Epithelial cell of proximal tubule (primary cell): Measurements from ENCODE around the gene TSKU. TPM values are rescaled to one million over a fixed set of nuclear protein-coding genes. Genes with fewer than 3 reads are reported as not detected.

Experiments used
- DNase-seq: peaks from one replicate; pipeline ENCODE4 v3.0.0-alpha.2; 2011; ENCODE audit warnings: low read depth
- H3K4me3 ChIP-seq: 2 replicates; pipeline ENCODE4 v1.5.1; 2011; ENCODE audit warnings: low read depth, mild to moderate bottlenecking, low read length
- CTCF ChIP-seq: conservative IDR thresholded peaks from 2 replicates; pipeline ENCODE4 v1.5.1; 2012; ENCODE audit warnings: low read depth, mild to moderate bottlenecking, low read length
- total RNA-seq: library from RNA; depleted of rRNA; stranded (reverse); fragments of >200 nt; gene quantifications from 2 replicates; pipeline ENCODE4 v1.2.3, GENCODE V29; 2015

Gene TSKU
- total RNA-seq, 1 donor from 2014 or later, result 18.3 TPM

- no peak for TF ChIP-seq CTCF
- DNase-seq, result no peak
- no peak overlapping the region for H3K4me3 ChIP-seq
Observed at GRCh38 chr11:76777305-76777704, 5.9 kb upstream of the TSKU start.

- no peak for TF ChIP-seq CTCF
- no peak overlapping the region for H3K4me3 ChIP-seq
- DNase-seq, result no peak
Observed at GRCh38 chr11:76777876-76778275, 5.3 kb upstream of the TSKU start.

- DNase-seq, result no peak
- TF ChIP-seq CTCF, result no peak
- no peak overlapping the region for H3K4me3 ChIP-seq
Observed at GRCh38 chr11:76778874-76779273, 4.3 kb upstream of the TSKU start.

GRCh38 chr11:76781046-76781801 lies 1.9 kb upstream of the TSKU start:
- no peak overlapping the region for H3K4me3 ChIP-seq
- TF ChIP-seq CTCF, result no peak
- DNase-seq, result no peak

- DNase-seq, result no peak
- peak overlapping the region; percentile 92 for H3K4me3 ChIP-seq
- TF ChIP-seq CTCF, result no peak
Observed at GRCh38 chr11:76781807-76782530, 1.2 kb upstream of the TSKU start.

- H3K4me3 ChIP-seq, result peak overlapping the region; percentile 92
- DNase-seq, result no peak
- no peak for TF ChIP-seq CTCF
Observed at GRCh38 chr11:76782531-76783293, 444 bp upstream of the TSKU start.
